ENCODE data around the gene TMF1. TPM values are rescaled to one million over a fixed set of nuclear protein-coding genes. Genes with fewer than 3 reads are reported as not detected.
A peak's percentile ranks its signal among the peaks of the same experiment; 100 is the strongest.

The TMF1 gene
- total RNA-seq, 1 donor from 2014 or later, result 38.0 TPM

DNA sequence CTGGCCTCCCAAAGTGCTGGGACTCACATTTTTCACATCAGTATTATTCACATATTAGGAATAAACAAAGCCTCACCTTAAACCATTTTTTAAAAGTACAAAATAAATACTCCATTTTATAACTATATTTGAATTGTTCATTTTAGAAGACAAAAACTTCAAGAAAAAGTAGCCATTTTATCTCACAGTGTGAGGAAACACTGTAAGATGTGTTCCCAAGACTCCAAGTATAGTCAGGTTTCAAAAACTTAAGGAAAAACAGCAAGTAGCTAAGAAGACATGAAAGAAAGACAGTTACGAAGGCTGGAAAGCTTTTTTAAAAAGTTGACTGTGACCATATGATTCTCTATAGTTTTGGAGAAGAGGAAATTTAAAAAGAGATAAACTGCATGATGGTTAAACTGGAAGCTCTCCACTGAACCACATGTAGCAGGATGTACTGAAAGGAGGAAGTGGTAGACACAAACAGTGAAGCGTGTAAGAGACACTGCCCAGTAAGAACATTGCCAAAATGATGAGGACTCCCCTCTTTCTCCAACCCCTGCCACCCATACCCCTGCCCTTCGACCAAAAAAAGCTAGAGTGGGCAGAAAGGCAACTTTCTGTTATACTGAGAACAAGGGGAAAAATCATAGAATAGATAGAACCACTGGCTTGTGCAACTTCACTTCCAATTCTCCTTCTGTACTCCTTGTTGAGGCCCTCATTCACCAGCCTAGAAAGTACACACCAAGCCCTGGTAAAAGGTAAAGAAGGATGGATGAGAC lies 6.2 kb upstream of the TMF1 start:
- Histone ChIP-seq H3K27ac (peak overlapping the region; percentile 59), H3K4me3 (no peak overlapping the region), H3K9me3 (no peaks in the 10 kb centered on the region), H3K27me3 (no peaks in the 10 kb centered on the region), H3K36me3 (peaks cover 81% of the 10 kb centered on the region), H3K4me1 (no peaks in the 10 kb centered on the region)
- TF ChIP-seq, protein P1, sequence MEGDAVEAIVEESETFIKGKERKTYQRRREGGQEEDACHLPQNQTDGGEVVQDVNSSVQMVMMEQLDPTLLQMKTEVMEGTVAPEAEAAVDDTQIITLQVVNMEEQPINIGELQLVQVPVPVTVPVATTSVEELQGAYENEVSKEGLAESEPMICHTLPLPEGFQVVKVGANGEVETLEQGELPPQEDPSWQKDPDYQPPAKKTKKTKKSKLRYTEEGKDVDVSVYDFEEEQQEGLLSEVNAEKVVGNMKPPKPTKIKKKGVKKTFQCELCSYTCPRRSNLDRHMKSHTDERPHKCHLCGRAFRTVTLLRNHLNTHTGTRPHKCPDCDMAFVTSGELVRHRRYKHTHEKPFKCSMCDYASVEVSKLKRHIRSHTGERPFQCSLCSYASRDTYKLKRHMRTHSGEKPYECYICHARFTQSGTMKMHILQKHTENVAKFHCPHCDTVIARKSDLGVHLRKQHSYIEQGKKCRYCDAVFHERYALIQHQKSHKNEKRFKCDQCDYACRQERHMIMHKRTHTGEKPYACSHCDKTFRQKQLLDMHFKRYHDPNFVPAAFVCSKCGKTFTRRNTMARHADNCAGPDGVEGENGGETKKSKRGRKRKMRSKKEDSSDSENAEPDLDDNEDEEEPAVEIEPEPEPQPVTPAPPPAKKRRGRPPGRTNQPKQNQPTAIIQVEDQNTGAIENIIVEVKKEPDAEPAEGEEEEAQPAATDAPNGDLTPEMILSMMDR (IDR thresholded peaks at IDR 0.05), result no peak
- intact Hi-C loops (cut with DNase I), result no loop called here
- peak; percentile 65 for ATAC-seq
- DNase-seq, result no peak

DNA sequence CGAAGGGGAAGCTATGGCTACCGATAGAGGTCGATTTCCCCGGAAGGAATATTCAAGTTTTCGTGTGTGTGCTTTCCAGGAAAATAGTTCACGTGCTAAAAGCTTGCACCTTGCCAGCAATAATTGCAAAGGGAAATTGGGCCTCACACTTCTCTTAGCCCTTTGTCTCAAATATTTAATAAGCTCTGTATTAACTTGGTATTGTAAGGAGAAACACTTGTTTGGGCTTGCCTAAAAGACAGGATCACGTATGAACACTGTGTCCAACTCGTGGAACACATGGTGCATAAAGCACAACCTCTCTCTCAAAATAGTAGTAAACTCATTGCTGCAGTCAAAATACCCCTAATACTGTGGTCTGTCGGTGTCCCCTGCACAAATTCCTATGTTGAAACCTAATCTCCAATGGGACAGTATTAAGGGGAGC lies 352 bp upstream of the TMF1 start:
- Histone ChIP-seq H3K4me1 (peaks cover 26% of the 10 kb centered on the region), H3K4me3 (peak overlapping the region; percentile 84), H3K27me3 (no peaks in the 10 kb centered on the region), H3K36me3 (peaks cover 43% of the 10 kb centered on the region), H3K9me3 (no peaks in the 10 kb centered on the region), H3K27ac (peak overlapping the region; percentile 97)
- DNase-seq (no peak), ATAC-seq (no peak)
- intact Hi-C loops (cut with DNase I), result no loop called here
- TF ChIP-seq, protein P1 (IDR thresholded peaks at IDR 0.05), result no peak

DNA sequence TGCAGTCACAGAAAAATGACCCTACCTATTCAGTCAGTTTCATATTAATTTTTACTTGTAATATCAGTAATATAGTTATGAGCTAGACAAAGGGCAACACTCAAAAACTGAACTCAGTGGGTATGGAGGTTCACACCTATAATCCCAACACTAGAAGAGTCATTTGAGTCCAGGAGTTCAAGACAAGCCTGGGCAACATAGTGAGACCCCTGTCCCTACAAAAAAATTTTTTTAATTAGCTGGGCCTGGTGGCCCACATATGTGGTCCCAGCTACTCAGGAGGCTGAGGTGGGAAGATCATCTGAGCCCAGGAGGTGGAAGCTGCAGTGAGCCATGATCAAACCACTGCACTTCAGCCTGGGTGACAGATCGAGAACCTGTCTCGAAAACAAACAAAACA lies 3.1 kb downstream of the TMF1 start:
- Histone ChIP-seq H3K27ac (no peak overlapping the region), H3K27me3 (no peaks in the 10 kb centered on the region), H3K36me3 (peaks cover 46% of the 10 kb centered on the region), H3K9me3 (no peaks in the 10 kb centered on the region), H3K4me3 (no peak overlapping the region), H3K4me1 (peaks cover 40% of the 10 kb centered on the region)
- ATAC-seq, result no peak
- DNase-seq, result no peak
- TF ChIP-seq, protein P1 (IDR thresholded peaks at IDR 0.05), result no peak
- intact Hi-C loops (cut with DNase I), result no loop called here

- Histone ChIP-seq H3K4me3 (no peak overlapping the region), H3K27ac (no peak overlapping the region), H3K9me3 (no peaks in the 10 kb centered on the region), H3K4me1 (peaks cover 25% of the 10 kb centered on the region), H3K27me3 (no peaks in the 10 kb centered on the region), H3K36me3 (peaks cover 90% of the 10 kb centered on the region)
- no peak for DNase-seq
- no peak for ATAC-seq
- TF ChIP-seq, protein P1 (IDR thresholded peaks at IDR 0.05), result no peak
- intact Hi-C loops (cut with DNase I), result no loop called here
Observed at GRCh38 chr3:69044608-69045007, 7.5 kb downstream of the TMF1 start.

DNA sequence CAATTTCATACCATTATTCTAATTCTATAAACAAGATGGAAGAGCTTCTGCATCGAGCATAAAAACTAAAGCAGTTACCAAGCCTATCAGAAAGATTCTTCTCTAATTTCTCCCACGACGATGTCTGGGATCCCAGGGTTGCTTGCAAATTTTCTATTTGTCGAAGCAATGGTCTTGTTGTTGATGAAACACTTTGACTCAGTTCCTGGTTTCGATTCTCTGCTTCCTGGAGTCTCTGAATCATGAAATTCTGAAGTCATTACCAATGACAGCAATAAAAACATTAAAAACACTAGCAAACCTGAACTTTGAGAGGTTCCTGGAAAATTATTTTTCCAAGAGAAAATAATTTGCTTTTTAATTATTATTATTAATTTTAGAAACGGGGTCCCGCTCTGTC lies 18.7 kb downstream of the TMF1 start:
- intact Hi-C loops (cut with DNase I), result no loop called here
- peak; percentile 51 for ATAC-seq
- H3K4me3 ChIP-seq, result no peak overlapping the region
- H3K27ac ChIP-seq, result no peak overlapping the region
- H3K9me3 ChIP-seq, result no peaks in the 10 kb centered on the region
- DNase-seq, result no peak
- no peaks in the 10 kb centered on the region for H3K27me3 ChIP-seq
- TF ChIP-seq, protein P1 (IDR thresholded peaks at IDR 0.05), result no peak
- H3K4me1 ChIP-seq, result no peaks in the 10 kb centered on the region
- peaks cover 99% of the 10 kb centered on the region for H3K36me3 ChIP-seq
